ENCODE data around the gene TTR. TPM values are rescaled to one million over a fixed set of nuclear protein-coding genes. Genes with fewer than 3 reads are reported as not detected.

TTR gene
- total RNA-seq: not detected

GRCh38 chr18:31591628-31592027, at the start of gene TTR:
Gene TTR, plus strand, starts transcription at chr18:31591877. Its CDS starts 26 bp downstream, at chr18:31591903.
- Mint-ChIP-seq H3K27ac (no peak within 1 kb of the TSS), H3K4me1 (no peaks in the 10 kb centered on the region), H3K4me3 (no peak within 1 kb of the TSS), H3K36me3 (no peaks in the 10 kb centered on the region), H3K9me3 (ENCODE audit: low read depth) (no peaks in the 10 kb centered on the region), H3K27me3 (peaks cover 8% of the 10 kb centered on the region)
- CTCF ChIA-PET: interaction anchor here (0.7 kb wide), 1 partner anchor 777 kb away, joined by 3 read pairs; no protein-coding TSS in a partner anchor
- DNase-seq (no peak), ATAC-seq (no peak)

- H3K27me3 Mint-ChIP-seq: peaks cover 2% of the 10 kb centered on the region
- CTCF ChIA-PET: no interaction called here
- H3K9me3 Mint-ChIP-seq (ENCODE audit: low read depth): no peaks in the 10 kb centered on the region
- no peaks in the 10 kb centered on the region for H3K4me1 Mint-ChIP-seq
- ATAC-seq: no peak
- H3K36me3 Mint-ChIP-seq: no peaks in the 10 kb centered on the region
- no peak for DNase-seq
- no peak overlapping the region for H3K4me3 Mint-ChIP-seq
- no peak overlapping the region for H3K27ac Mint-ChIP-seq
Measured at GRCh38 chr18:31546476-31546875, 45.2 kb upstream of the TTR start.

- DNase-seq: no peak
- H3K9me3 Mint-ChIP-seq (ENCODE audit: low read depth): no peaks in the 10 kb centered on the region
- peaks cover 4% of the 10 kb centered on the region for H3K27me3 Mint-ChIP-seq
- ATAC-seq: no peak
- CTCF ChIA-PET: interaction anchor here (1.0 to 1.2 kb wide), 2 partner anchors 14 to 174 kb away, joined by 3 to 4 read pairs; no protein-coding TSS in a partner anchor
- H3K36me3 Mint-ChIP-seq: no peaks in the 10 kb centered on the region
- H3K4me1 Mint-ChIP-seq: no peaks in the 10 kb centered on the region
- no peak overlapping the region for H3K27ac Mint-ChIP-seq
- no peak overlapping the region for H3K4me3 Mint-ChIP-seq
Measured at GRCh38 chr18:31548853-31549252, 42.8 kb upstream of the TTR start.

DNA sequence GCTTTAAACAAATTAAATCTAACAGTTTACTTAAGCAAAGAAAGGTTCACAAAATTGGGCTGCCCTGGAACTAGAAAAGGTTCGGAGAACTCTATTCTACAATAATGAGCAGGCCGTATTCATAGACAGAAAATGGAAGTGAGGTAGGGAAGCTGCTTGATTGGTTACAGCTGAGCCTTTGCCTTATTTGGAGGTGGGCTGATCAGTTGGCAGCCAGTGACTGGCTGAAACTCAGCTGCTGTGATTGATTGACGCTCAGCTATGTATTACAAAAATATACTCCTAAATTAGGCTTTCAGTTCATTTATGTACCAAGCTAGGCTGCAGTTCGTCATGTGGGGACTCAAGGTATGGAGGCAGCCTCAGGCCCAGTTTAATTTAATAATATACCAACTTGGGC, 42.3 kb upstream of the TTR start:
- ATAC-seq (no peak), DNase-seq (no peak)
- no peak overlapping the region for H3K27ac Mint-ChIP-seq
- H3K4me3 Mint-ChIP-seq: no peak overlapping the region
- H3K4me1 Mint-ChIP-seq: no peaks in the 10 kb centered on the region
- peaks cover 4% of the 10 kb centered on the region for H3K27me3 Mint-ChIP-seq
- no peaks in the 10 kb centered on the region for H3K36me3 Mint-ChIP-seq
- CTCF ChIA-PET: interaction anchor here (1.0 to 1.2 kb wide), 2 partner anchors 14 to 173 kb away, joined by 3 to 4 read pairs; no protein-coding TSS in a partner anchor
- no peaks in the 10 kb centered on the region for H3K9me3 Mint-ChIP-seq (ENCODE audit: low read depth)

- H3K27me3 Mint-ChIP-seq: peaks cover 7% of the 10 kb centered on the region
- no peaks in the 10 kb centered on the region for H3K36me3 Mint-ChIP-seq
- DNase-seq (no peak), ATAC-seq (no peak)
- CTCF ChIA-PET: no interaction called here
- no peaks in the 10 kb centered on the region for H3K4me1 Mint-ChIP-seq
- no peaks in the 10 kb centered on the region for H3K9me3 Mint-ChIP-seq (ENCODE audit: low read depth)
- no peak overlapping the region for H3K27ac Mint-ChIP-seq
- no peak overlapping the region for H3K4me3 Mint-ChIP-seq
Measured at GRCh38 chr18:31551883-31552282, 39.8 kb upstream of the TTR start.

DNA sequence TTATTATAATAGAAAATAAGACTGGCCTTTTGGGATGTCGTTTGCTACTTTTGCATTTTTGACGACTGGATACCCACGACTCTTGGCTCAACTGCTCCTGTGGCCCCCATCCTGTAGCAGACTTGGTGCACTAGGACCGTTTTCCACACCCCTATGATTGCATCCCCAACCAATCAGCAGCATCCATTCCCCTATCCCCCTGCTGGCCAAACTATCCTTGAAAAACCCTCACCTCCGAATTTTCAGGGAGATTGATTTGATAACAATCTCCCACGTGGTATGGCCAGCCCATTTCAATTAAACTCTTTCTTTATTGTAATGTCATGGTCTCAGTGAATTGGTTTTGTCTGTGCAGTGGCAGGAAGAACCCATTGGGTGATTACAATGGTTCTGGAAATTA, 37.9 kb upstream of the TTR start:
- Mint-ChIP-seq H3K4me1 (no peaks in the 10 kb centered on the region), H3K36me3 (no peaks in the 10 kb centered on the region), H3K27me3 (peaks cover 12% of the 10 kb centered on the region), H3K9me3 (ENCODE audit: low read depth) (no peaks in the 10 kb centered on the region), H3K4me3 (no peak overlapping the region), H3K27ac (no peak overlapping the region)
- ATAC-seq: no peak
- DNase-seq: no peak
- CTCF ChIA-PET: no interaction called here

DNA sequence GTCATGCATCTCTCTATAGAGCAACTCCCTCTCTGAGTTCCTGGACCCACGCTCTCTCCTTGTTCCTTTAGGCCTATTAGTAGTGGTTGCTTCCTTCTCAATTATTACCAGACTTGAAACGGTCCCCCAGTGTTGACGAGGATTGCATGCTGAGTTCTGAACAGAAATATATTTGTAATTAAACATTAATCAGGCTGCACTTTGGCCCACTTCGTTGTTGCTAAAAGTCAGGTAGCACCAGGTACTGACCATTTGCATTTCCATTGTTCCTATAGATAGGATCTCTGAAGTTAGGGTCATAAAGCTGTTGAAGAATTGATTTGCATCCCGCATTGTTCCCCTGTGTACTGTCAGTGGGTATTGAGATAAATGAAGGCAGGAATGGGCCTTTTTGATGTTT, 36.9 kb upstream of the TTR start:
- H3K27ac Mint-ChIP-seq: no peak overlapping the region
- peaks cover 12% of the 10 kb centered on the region for H3K27me3 Mint-ChIP-seq
- no peaks in the 10 kb centered on the region for H3K4me1 Mint-ChIP-seq
- H3K4me3 Mint-ChIP-seq: no peak overlapping the region
- ATAC-seq (no peak), DNase-seq (no peak)
- no peaks in the 10 kb centered on the region for H3K9me3 Mint-ChIP-seq (ENCODE audit: low read depth)
- CTCF ChIA-PET: interaction anchor here (1.3 to 1.9 kb wide), 2 partner anchors 12 to 15 kb away, joined by 3 to 6 read pairs; no protein-coding TSS in a partner anchor
- H3K36me3 Mint-ChIP-seq: no peaks in the 10 kb centered on the region

DNA sequence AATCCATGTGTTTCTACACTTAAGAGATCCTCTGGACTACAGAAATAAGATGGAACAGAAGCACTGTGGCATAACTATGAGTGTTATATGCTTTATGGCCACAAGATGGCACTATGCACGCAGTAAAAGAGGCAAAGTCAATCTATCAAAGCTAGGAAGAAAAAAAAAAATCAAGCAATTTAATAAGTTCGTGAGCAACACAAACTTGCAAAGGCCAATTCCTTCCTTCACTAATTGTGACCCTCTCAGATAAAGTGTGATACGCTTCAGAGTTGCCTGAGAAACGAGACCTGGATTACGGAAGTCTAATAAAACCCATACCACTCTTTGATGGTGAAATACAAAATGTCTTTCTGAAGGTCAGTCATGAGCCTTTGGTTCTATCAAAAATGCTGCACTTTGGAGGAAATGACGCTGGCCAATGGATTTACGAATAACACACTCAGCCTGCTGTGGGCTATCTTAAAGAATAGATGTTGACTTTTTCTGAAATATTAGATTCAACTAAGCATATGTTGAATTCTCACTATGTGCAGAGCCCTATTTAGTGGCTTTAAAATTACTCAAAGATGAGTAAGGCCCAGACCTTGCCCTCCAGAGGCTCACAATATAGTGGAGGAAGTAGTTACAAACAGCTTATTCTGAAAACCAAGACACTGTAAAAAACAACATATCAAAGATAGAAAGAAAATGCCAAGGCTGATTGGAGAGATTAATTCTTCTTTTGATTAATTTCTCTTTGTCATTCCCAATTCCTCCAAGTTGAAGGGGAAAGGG, 35.5 kb upstream of the TTR start:
- Mint-ChIP-seq H3K9me3 (ENCODE audit: low read depth) (no peaks in the 10 kb centered on the region), H3K36me3 (no peaks in the 10 kb centered on the region), H3K27ac (no peak overlapping the region), H3K4me1 (no peaks in the 10 kb centered on the region), H3K4me3 (no peak overlapping the region), H3K27me3 (peaks cover 12% of the 10 kb centered on the region)
- ATAC-seq (peak; percentile 42), DNase-seq (peak; percentile 52)
- CTCF ChIA-PET: interaction anchor here (0.5 to 2.4 kb wide), 16 partner anchors 11 to 824 kb away, joined by 3 to 41 read pairs (median 4); no protein-coding TSS in a partner anchor

GRCh38 chr18:31557446-31557845, 34.2 kb upstream of the TTR start:
- Mint-ChIP-seq H3K36me3 (no peaks in the 10 kb centered on the region), H3K4me1 (no peaks in the 10 kb centered on the region), H3K9me3 (ENCODE audit: low read depth) (no peaks in the 10 kb centered on the region), H3K4me3 (no peak overlapping the region), H3K27ac (no peak overlapping the region), H3K27me3 (peaks cover 14% of the 10 kb centered on the region)
- no peak for ATAC-seq
- CTCF ChIA-PET: interaction anchor here (1.5 to 2.4 kb wide), 4 partner anchors 13 to 167 kb away, joined by 3 to 41 read pairs (median 6); no protein-coding TSS in a partner anchor
- DNase-seq: no peak

- H3K27me3 Mint-ChIP-seq: peaks cover 15% of the 10 kb centered on the region
- no peak overlapping the region for H3K4me3 Mint-ChIP-seq
- H3K36me3 Mint-ChIP-seq: no peaks in the 10 kb centered on the region
- ATAC-seq (no peak), DNase-seq (no peak)
- H3K4me1 Mint-ChIP-seq: no peaks in the 10 kb centered on the region
- CTCF ChIA-PET: interaction anchor here (0.6 kb wide), 1 partner anchor 57 kb away, joined by 4 read pairs; no protein-coding TSS in a partner anchor
- no peak overlapping the region for H3K27ac Mint-ChIP-seq
- H3K9me3 Mint-ChIP-seq (ENCODE audit: low read depth): no peaks in the 10 kb centered on the region
Measured at GRCh38 chr18:31558567-31558966, 33.1 kb upstream of the TTR start.

DNA sequence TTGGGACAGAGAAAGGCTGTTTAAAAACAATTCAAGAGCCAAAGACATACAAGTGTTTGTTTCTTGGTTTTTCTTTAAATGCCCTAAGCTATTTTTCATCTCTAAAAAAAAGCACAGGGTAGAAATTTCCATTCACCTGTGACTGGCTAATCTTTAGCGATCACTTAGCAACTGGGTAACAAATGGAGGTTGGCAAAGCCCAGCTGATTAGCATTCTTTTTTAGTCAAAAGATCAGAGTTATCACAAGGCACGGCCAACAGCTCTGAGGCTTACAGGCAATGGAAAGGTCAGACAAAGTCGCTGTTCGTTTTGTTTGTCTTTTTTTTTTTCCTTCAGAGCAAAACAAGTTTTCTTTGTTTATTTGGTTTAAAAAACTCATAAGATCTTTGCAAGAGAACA, 29.0 kb upstream of the TTR start:
- H3K9me3 Mint-ChIP-seq (ENCODE audit: low read depth): no peaks in the 10 kb centered on the region
- H3K36me3 Mint-ChIP-seq: no peaks in the 10 kb centered on the region
- no peak overlapping the region for H3K4me3 Mint-ChIP-seq
- no peak overlapping the region for H3K27ac Mint-ChIP-seq
- ATAC-seq (no peak), DNase-seq (no peak)
- H3K27me3 Mint-ChIP-seq: peaks cover 6% of the 10 kb centered on the region
- no peaks in the 10 kb centered on the region for H3K4me1 Mint-ChIP-seq
- CTCF ChIA-PET: interaction anchor here (1.0 kb wide), 1 partner anchor 13 kb away, joined by 4 read pairs; no protein-coding TSS in a partner anchor

- Mint-ChIP-seq H3K9me3 (ENCODE audit: low read depth) (no peaks in the 10 kb centered on the region), H3K36me3 (no peaks in the 10 kb centered on the region), H3K27me3 (peaks cover 3% of the 10 kb centered on the region), H3K4me1 (no peaks in the 10 kb centered on the region), H3K27ac (no peak overlapping the region), H3K4me3 (no peak overlapping the region)
- ATAC-seq (no peak), DNase-seq (no peak)
- CTCF ChIA-PET: interaction anchor here (0.7 to 1.0 kb wide), 2 partner anchors 22 to 142 kb away, joined by 3 read pairs; no protein-coding TSS in a partner anchor
Measured at GRCh38 chr18:31563778-31564177, 27.9 kb upstream of the TTR start.

DNA sequence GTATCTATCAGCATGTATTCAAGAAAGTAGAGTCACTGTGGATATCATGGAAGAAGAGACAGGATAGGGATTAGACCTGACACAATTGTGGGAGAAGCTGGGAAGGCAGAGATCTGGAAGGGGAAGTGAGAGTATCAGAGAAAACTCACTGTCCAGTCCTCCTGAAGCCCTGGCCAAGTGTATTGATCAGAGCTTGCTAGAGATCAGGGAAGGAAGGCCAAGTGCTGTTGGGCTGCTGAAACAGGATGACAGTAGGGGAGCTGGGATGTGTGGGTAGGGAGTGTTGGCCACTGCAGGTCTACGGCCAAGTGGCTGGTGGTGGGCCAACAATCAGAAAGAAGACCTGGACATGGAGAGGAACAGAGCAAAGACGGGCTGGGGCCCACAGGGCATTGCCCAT, 26.3 kb upstream of the TTR start:
- no peak for DNase-seq
- CTCF ChIA-PET: no interaction called here
- Mint-ChIP-seq H3K27ac (no peak overlapping the region), H3K4me3 (no peak overlapping the region), H3K4me1 (no peaks in the 10 kb centered on the region), H3K9me3 (ENCODE audit: low read depth) (no peaks in the 10 kb centered on the region), H3K27me3 (peaks cover 2% of the 10 kb centered on the region), H3K36me3 (no peaks in the 10 kb centered on the region)
- no peak for ATAC-seq
